Endodermal cell (in vitro differentiated cells): ENCODE data around the gene SRD5A1. TPM values are rescaled to one million over a fixed set of nuclear protein-coding genes. Genes with fewer than 3 reads are reported as not detected.

Source experiments
- DNase-seq: peaks from one replicate; pipeline ENCODE4 v3.0.0-alpha.2; 2017
- H3K27ac ChIP-seq: 2 replicates; pipeline ENCODE4 v1.5.1; 2013; ENCODE audit warnings: mild to moderate bottlenecking, low read depth, low read length, moderate library complexity
- H3K27me3 ChIP-seq: 2 replicates; pipeline ENCODE4 v1.6.1; 2013; ENCODE audit warnings: mild to moderate bottlenecking, low read length, moderate library complexity; ENCODE audit not compliant: insufficient read depth, control insufficient read depth, poor library complexity, severe bottlenecking
- H3K36me3 ChIP-seq: 2 replicates; pipeline ENCODE4 v1.7.0; 2013; ENCODE audit warnings: mild to moderate bottlenecking, low read length, moderate library complexity; ENCODE audit not compliant: control insufficient read depth, insufficient read depth
- H3K4me1 ChIP-seq: one replicate; pipeline ENCODE4 v1.7.0; 2013; ENCODE audit warnings: low read length; ENCODE audit not compliant: control insufficient read depth, insufficient read depth
- H3K4me3 ChIP-seq: 2 replicates; pipeline ENCODE4 v1.5.1; 2013; ENCODE audit warnings: mild to moderate bottlenecking, low read length, moderate library complexity
- H3K9ac ChIP-seq: 2 replicates; pipeline ENCODE4 v1.6.1; 2013; ENCODE audit warnings: mild to moderate bottlenecking, low read length, moderate library complexity; ENCODE audit not compliant: poor library complexity, severe bottlenecking; ENCODE audit errors: extremely low read depth
- H3K9me3 ChIP-seq: 2 replicates; pipeline ENCODE4 v1.6.1; 2013; ENCODE audit warnings: mild to moderate bottlenecking, low read length, moderate library complexity; ENCODE audit not compliant: control insufficient read depth
- H3K27ac Mint-ChIP-seq: 2 replicates; pipeline ENCODE4 v1.8.0; 2020; ENCODE audit warnings: mixed read lengths
- H3K27me3 Mint-ChIP-seq: 2 replicates; pipeline ENCODE4 v1.8.0; 2021; ENCODE audit warnings: mild to moderate bottlenecking, mixed read lengths; ENCODE audit not compliant: insufficient read depth
- H3K36me3 Mint-ChIP-seq: 2 replicates; pipeline ENCODE4 v1.8.0; 2020; ENCODE audit warnings: low read depth, mixed read lengths
- H3K4me1 Mint-ChIP-seq: 2 replicates; pipeline ENCODE4 v1.8.0; 2020; ENCODE audit warnings: mixed read lengths
- H3K4me3 Mint-ChIP-seq: 2 replicates; pipeline ENCODE4 v1.8.0; 2020; ENCODE audit warnings: mild to moderate bottlenecking, moderate library complexity, mixed read lengths
- H3K9me3 Mint-ChIP-seq: 2 replicates; pipeline ENCODE4 v1.8.0; 2020; ENCODE audit warnings: mild to moderate bottlenecking, mixed read lengths
- CTCF ChIP-seq: fragments of 200-600 bp; sonication (generic); conservative IDR thresholded peaks from 2 replicates; pipeline ENCODE4 v1.5.0; 2021; ENCODE audit warnings: antibody characterized with exemption, mild to moderate bottlenecking
- WGBS, 2 experiments: methylation state at CpG; one replicate each; pipeline versions ENCODE4 v1.1.5 to v1.1.7; 2013; ENCODE audit warnings: missing lambda C conversion rate in 2 of 2, mixed read lengths in 1 of 2; ENCODE audit not compliant: insufficient coverage in 1 of 2, insufficient read length in 1 of 2; 5-methylcytosine and 5-hydroxymethylcytosine counted together
- total RNA-seq, 2 donors: library from RNA; stranded (reverse); fragmentation: NEBNext Ultra II Directional in 1 of 2; extraction: Animal tissue kit (Norgen Biotek cat#: 25700) in 1 of 2; gene quantifications; 2 replicates in 1 of 2; 3 replicates in 1 of 2; pipeline ENCODE4 v1.2.1, GENCODE V29; 2021

Gene SRD5A1
- total RNA-seq, 2 donors from 2014 or later: 15.0 to 16.2 TPM

DNA sequence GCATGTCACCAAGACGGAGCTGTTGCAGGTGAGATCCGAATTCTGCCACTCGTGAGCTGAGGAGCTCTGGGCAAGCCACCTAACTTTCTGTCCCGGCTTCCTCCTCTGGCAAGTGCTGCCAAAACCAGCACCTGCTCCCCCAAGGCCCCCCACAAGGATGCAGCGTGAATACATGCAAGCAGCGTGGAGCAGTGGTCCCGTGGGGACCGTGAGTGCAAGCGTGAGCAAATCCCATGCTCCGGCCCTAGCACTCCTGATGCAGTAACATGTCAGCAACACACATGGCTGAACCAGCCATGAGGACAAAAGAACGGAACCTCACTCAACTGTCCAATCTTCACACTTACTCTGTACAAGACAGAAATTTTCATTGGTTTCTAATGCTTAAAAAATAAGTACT, 31.4 kb upstream of the SRD5A1 start:
- DNase-seq: no peak
- H3K36me3 ChIP-seq: peaks cover 90% of the 10 kb centered on the region
- H3K27ac ChIP-seq: peak overlapping the region; percentile 53
- H3K4me1 Mint-ChIP-seq: peaks cover 7% of the 10 kb centered on the region
- no peak overlapping the region for H3K9ac ChIP-seq
- no peaks in the 10 kb centered on the region for H3K4me1 ChIP-seq
- peaks cover 87% of the 10 kb centered on the region for H3K36me3 Mint-ChIP-seq
- H3K4me3 ChIP-seq: no peak overlapping the region
- H3K4me3 Mint-ChIP-seq: no peak overlapping the region
- 93 to 97% methylated on average over 8 to 11 of the region's 11 CpGs for WGBS, 2 experiments
- H3K27me3 Mint-ChIP-seq: no peaks in the 10 kb centered on the region
- H3K9me3 ChIP-seq: no peaks in the 10 kb centered on the region
- H3K27ac Mint-ChIP-seq: no peak overlapping the region
- H3K9me3 Mint-ChIP-seq: no peaks in the 10 kb centered on the region
- H3K27me3 ChIP-seq: no peaks in the 10 kb centered on the region
- TF ChIP-seq CTCF: no peak

- H3K9me3 ChIP-seq: no peaks in the 10 kb centered on the region
- 94 to 96% methylated on average over 7 of the region's 7 CpGs for WGBS, 2 experiments
- H3K27me3 ChIP-seq: no peaks in the 10 kb centered on the region
- Mint-ChIP-seq H3K27ac (no peak overlapping the region), H3K4me1 (peaks cover 1% of the 10 kb centered on the region), H3K36me3 (peaks cover 87% of the 10 kb centered on the region), H3K4me3 (no peak overlapping the region), H3K27me3 (no peaks in the 10 kb centered on the region), H3K9me3 (no peaks in the 10 kb centered on the region)
- H3K9ac ChIP-seq: no peak overlapping the region
- DNase-seq: peak; percentile 21
- no peak overlapping the region for H3K27ac ChIP-seq
- no peak for TF ChIP-seq CTCF
- peaks cover 91% of the 10 kb centered on the region for H3K36me3 ChIP-seq
- no peak overlapping the region for H3K4me3 ChIP-seq
- no peaks in the 10 kb centered on the region for H3K4me1 ChIP-seq
These were observed 30.8 kb upstream of the SRD5A1 start for GRCh38 chr5:6602441-6602840.

DNA sequence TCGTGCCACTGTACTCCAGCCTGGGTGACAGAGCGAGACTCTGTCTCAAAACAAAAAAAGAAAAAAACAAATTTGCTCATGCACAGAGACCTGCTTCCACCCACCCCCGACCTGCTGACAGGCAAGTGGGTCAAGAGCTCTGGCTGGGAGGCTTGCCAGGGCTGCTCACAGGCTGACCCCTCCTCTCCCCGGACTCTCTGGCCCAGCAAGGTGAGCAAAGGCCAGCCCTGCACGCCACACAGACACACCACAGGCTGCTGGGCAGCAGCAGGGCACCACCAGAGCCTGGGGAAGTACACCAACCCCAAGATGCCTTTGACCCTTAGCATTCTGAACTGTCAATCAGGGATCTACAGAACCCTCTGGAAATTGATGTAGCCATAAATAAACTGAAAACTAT, 29.6 kb upstream of the SRD5A1 start:
- H3K9me3 Mint-ChIP-seq: no peaks in the 10 kb centered on the region
- H3K36me3 ChIP-seq: peaks cover 94% of the 10 kb centered on the region

More for the DNA sequence above, 29.6 kb upstream of the SRD5A1 start:
- H3K4me1 Mint-ChIP-seq: no peaks in the 10 kb centered on the region
- Histone ChIP-seq H3K4me1 (no peaks in the 10 kb centered on the region), H3K27me3 (no peaks in the 10 kb centered on the region), H3K4me3 (no peak overlapping the region), H3K9ac (no peak overlapping the region), H3K27ac (no peak overlapping the region), H3K9me3 (no peaks in the 10 kb centered on the region)
- H3K27me3 Mint-ChIP-seq: no peaks in the 10 kb centered on the region
- peak; percentile 31 for DNase-seq
- 91 to 97% methylated on average over 4 to 5 of the region's 5 CpGs for WGBS, 2 experiments
- no peak overlapping the region for H3K4me3 Mint-ChIP-seq
- H3K36me3 Mint-ChIP-seq: peaks cover 85% of the 10 kb centered on the region
- no peak overlapping the region for H3K27ac Mint-ChIP-seq
- no peak for TF ChIP-seq CTCF
